GM23248 (cell line): ENCODE data around the gene ROPN1L. TPM values are rescaled to one million over a fixed set of nuclear protein-coding genes. Genes with fewer than 3 reads are reported as not detected.
A peak's percentile ranks its signal among the peaks of the same experiment; 100 is the strongest.

Source experiments
- DNase-seq: peaks from one replicate; pipeline ENCODE4 v3.0.0-alpha.2; 2015
- H2AFZ ChIP-seq: fragments of 200-600 bp; sonication (generic); 2 replicates; pipeline ENCODE4 v1.6.1; 2016; ENCODE audit warnings: antibody characterized with exemption
- H3F3A ChIP-seq: fragments of 200-600 bp; sonication (generic); 2 replicates; pipeline ENCODE4 v1.6.1; 2016; ENCODE audit warnings: mild to moderate bottlenecking, antibody characterized with exemption, mixed run types; ENCODE audit not compliant: insufficient read depth
- H3K27ac ChIP-seq: fragments of 200-600 bp; sonication (generic); 2 replicates; pipeline ENCODE4 v1.5.1; 2016; ENCODE audit warnings: mild to moderate bottlenecking
- H3K27me3 ChIP-seq: fragments of 200-600 bp; sonication (generic); replicated peaks from 2 replicates; pipeline ENCODE4 v1.6.1; 2016; ENCODE audit warnings: mild to moderate bottlenecking; ENCODE audit not compliant: insufficient read depth
- H3K36me3 ChIP-seq: fragments of 200-600 bp; sonication (generic); 2 replicates; pipeline ENCODE4 v1.6.1; 2016; ENCODE audit warnings: low read depth, mild to moderate bottlenecking
- H3K4me1 ChIP-seq: fragments of 200-600 bp; sonication (generic); 2 replicates; pipeline ENCODE4 v1.6.1; 2016; ENCODE audit warnings: mild to moderate bottlenecking; ENCODE audit not compliant: insufficient read depth
- H3K4me2 ChIP-seq: fragments of 200-600 bp; sonication (generic); one replicate; pipeline ENCODE4 v1.6.1; 2016; ENCODE audit warnings: mild to moderate bottlenecking; ENCODE audit not compliant: unreplicated experiment
- H3K4me3 ChIP-seq: fragments of 200-600 bp; sonication (generic); 2 replicates; pipeline ENCODE4 v1.5.1; 2016; ENCODE audit warnings: mild to moderate bottlenecking
- H3K79me2 ChIP-seq: fragments of 200-600 bp; sonication (generic); 2 replicates; pipeline ENCODE4 v1.6.1; 2016; ENCODE audit warnings: mild to moderate bottlenecking; ENCODE audit not compliant: insufficient read depth
- H3K9ac ChIP-seq: fragments of 200-600 bp; sonication (generic); 2 replicates; pipeline ENCODE4 v1.6.1; 2016; ENCODE audit warnings: mild to moderate bottlenecking
- H3K9me2 ChIP-seq: fragments of 200-600 bp; sonication (generic); 2 replicates; pipeline ENCODE4 v1.6.1; 2016; ENCODE audit warnings: mixed run types, mild to moderate bottlenecking, moderate library complexity; ENCODE audit not compliant: insufficient read depth
- H3K9me3 ChIP-seq: fragments of 200-600 bp; sonication (generic); one replicate; pipeline ENCODE4 v1.6.1; 2017; ENCODE audit warnings: low read depth
- H4K20me1 ChIP-seq: fragments of 200-600 bp; sonication (generic); 2 replicates; pipeline ENCODE4 v1.6.0; 2016; ENCODE audit not compliant: insufficient read depth
- EZH2 ChIP-seq: fragments of 200-600 bp; sonication (generic); IDR thresholded peaks from 2 replicates; pipeline ENCODE4 v1.6.1; 2018; ENCODE audit warnings: antibody characterized with exemption, mild to moderate bottlenecking; ENCODE audit not compliant: insufficient read depth, poor library complexity, severe bottlenecking
- EZH2phosphoT487 ChIP-seq: fragments of 200-600 bp; sonication (generic); IDR thresholded peaks from 2 replicates; pipeline ENCODE4 v1.6.1; 2018; ENCODE audit warnings: antibody characterized with exemption, moderate library complexity, mild to moderate bottlenecking, low read depth; ENCODE audit not compliant: insufficient read depth
- WGBS, 2 experiments: methylation state at CpG; one replicate each; pipeline ENCODE4 v1.1.6; 2015 to 2017; ENCODE audit warnings: low lambda C conversion rate in 2 of 2, low coverage in 1 of 2; ENCODE audit errors: missing lambda C conversion rate in 2 of 2; 5-methylcytosine and 5-hydroxymethylcytosine counted together
- in situ Hi-C: fragments of 300-500 bp; cut with MboI; formaldehyde crosslinking; loops from 2 replicates; pipeline ENCODE4 v1.15.0; 2020
- polyA plus RNA-seq: library from polyadenylated mRNA; unstranded; fragments of >200 nt; fragmentation: Nextera tagmentation; extraction: Ambion mirVana; gene quantifications from 2 replicates; pipeline ENCODE4 v1.2.1, GENCODE V29; 2016
- total RNA-seq: library from RNA; depleted of rRNA; stranded (reverse); fragments of >200 nt; shearing (Covaris generic); gene quantifications from 2 replicates; pipeline ENCODE4 v1.2.3, GENCODE V29; 2014

The ROPN1L gene
- total and polyA plus RNA-seq, 2 experiments from 2014 or later: 0.69 to 0.86 TPM

GRCh38 chr5:10470669-10471068 is 29.0 kb downstream of the ROPN1L start:
- Histone ChIP-seq H3F3A (peaks cover 26% of the 10 kb centered on the region), H3K4me2 (no peak overlapping the region), H2AFZ (no peak overlapping the region), H3K27ac (no peak overlapping the region), H3K9ac (no peak overlapping the region), H3K36me3 (no peaks in the 10 kb centered on the region), H4K20me1 (no peaks in the 10 kb centered on the region), H3K4me1 (peaks cover 43% of the 10 kb centered on the region), H3K9me2 (no peaks in the 10 kb centered on the region), H3K9me3 (no peaks in the 10 kb centered on the region), H3K27me3 (no peaks in the 10 kb centered on the region), H3K4me3 (no peak overlapping the region), H3K79me2 (no peaks in the 10 kb centered on the region)
- TF ChIP-seq EZH2phosphoT487: no peak
- no peak for TF ChIP-seq EZH2
- no peak for DNase-seq
- in situ Hi-C loops: no loop called here
- WGBS, 2 experiments: 96 to 97% methylated on average over 10 of the region's 10 CpGs

- TF ChIP-seq EZH2 (no peak), EZH2phosphoT487 (no peak)
- Histone ChIP-seq H3K9me2 (no peaks in the 10 kb centered on the region), H3K27ac (no peak overlapping the region), H3K9ac (no peak overlapping the region), H3F3A (peaks cover 26% of the 10 kb centered on the region), H3K27me3 (no peaks in the 10 kb centered on the region), H3K4me1 (peaks cover 43% of the 10 kb centered on the region), H2AFZ (no peak overlapping the region), H4K20me1 (no peaks in the 10 kb centered on the region), H3K9me3 (no peaks in the 10 kb centered on the region), H3K79me2 (no peaks in the 10 kb centered on the region), H3K36me3 (no peaks in the 10 kb centered on the region), H3K4me2 (peak overlapping the region; percentile 5), H3K4me3 (no peak overlapping the region)
- peak; percentile 65 for DNase-seq
- 90 to 93% methylated on average over 6 of the region's 6 CpGs for WGBS, 2 experiments
- in situ Hi-C loops: no loop called here
Measured at GRCh38 chr5:10471677-10472076, 30.0 kb downstream of the ROPN1L start.

DNA sequence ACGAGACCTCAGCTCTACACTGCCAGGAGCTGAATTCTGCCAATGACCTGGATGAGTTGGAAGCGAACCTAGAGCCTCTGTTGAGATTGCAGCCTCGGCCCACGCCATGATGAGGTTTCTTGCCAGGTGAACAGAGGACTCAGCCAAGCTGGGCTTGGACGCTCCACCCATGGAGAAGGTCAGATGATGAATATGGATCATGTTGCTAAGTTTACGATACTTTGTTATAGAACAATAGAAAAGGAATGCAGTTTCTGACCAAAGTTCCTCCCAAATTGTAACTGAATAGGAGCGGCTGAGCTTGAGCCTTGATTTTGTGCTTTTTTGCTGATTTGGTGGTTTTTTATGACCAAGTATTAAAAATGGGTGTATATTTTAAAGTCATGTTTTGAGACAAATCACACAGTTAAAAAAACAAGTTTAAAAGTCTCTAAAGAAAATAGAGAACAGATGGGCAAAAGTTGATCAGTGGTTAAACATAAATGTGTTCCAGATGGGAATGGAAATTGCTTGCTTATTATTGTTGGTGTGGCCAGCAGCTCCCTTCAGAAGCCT is 32.9 kb downstream of the ROPN1L start:
- H3K4me2 ChIP-seq: peak overlapping the region; percentile 23
- WGBS, 2 experiments: 11 to 18% methylated on average over 7 of the region's 7 CpGs
- no peaks in the 10 kb centered on the region for H4K20me1 ChIP-seq
- H3K9me2 ChIP-seq: no peaks in the 10 kb centered on the region
- TF ChIP-seq EZH2 (no peak), EZH2phosphoT487 (no peak)
- no peaks in the 10 kb centered on the region for H3K79me2 ChIP-seq
- H3K9me3 ChIP-seq: no peaks in the 10 kb centered on the region
- no peaks in the 10 kb centered on the region for H3K36me3 ChIP-seq
- in situ Hi-C loops: no loop called here
- peak; percentile 76 for DNase-seq
- peak overlapping the region; percentile 32 for H3K27ac ChIP-seq
- H3K9ac ChIP-seq: 0 out of 2 replicates have a peak overlapping the region, but pooled peaks have one; percentile 0
- H2AFZ ChIP-seq: no peak overlapping the region
- H3K27me3 ChIP-seq: no peaks in the 10 kb centered on the region
- peaks cover 46% of the 10 kb centered on the region for H3K4me1 ChIP-seq
- peaks cover 22% of the 10 kb centered on the region for H3F3A ChIP-seq
- no peak overlapping the region for H3K4me3 ChIP-seq

DNA sequence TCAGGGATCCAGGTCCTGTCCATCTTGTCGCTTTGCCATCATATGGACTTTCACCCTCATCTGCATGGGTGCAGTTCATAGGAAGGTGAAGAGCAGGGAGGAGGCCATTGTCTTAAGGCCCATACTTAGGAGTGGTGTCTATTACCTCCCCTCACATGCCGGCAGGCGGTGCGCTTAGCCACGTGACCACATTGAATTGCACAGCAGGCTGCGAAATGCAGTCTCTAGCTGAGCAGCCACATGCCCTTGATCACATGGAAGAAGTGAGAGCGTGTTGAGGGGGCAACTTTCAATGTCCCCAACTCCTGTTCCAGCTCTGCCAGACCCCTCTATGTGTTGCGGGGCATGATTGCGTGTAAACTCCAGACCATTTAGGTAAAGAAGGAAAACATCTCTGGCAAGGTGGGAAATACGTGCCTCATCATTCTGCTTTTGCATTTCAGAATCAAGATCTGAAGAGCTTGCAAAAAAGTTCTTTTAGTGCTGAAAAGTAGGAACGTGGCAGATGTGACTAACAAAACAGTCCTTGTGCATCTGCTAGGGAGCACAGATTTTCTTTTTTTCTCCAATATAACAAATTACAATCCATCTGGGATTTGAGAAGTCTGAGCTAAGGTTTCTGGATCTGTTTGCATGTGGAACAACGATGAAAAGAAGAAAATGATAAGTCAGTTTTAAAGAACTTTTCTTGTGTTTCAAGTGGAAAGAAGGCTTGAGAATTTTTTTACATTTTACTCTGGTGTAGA is 34.4 kb downstream of the ROPN1L start:
- in situ Hi-C loops: no loop called here
- no peaks in the 10 kb centered on the region for H4K20me1 ChIP-seq
- H3K4me3 ChIP-seq: no peak overlapping the region
- no peaks in the 10 kb centered on the region for H3K36me3 ChIP-seq
- no peaks in the 10 kb centered on the region for H3K27me3 ChIP-seq
- H3K79me2 ChIP-seq: no peaks in the 10 kb centered on the region
- no peak overlapping the region for H2AFZ ChIP-seq
- no peak for DNase-seq
- H3K9me2 ChIP-seq: no peaks in the 10 kb centered on the region
- peaks cover 41% of the 10 kb centered on the region for H3K4me1 ChIP-seq
- H3F3A ChIP-seq: peaks cover 18% of the 10 kb centered on the region
- H3K4me2 ChIP-seq: no peak overlapping the region
- no peak for TF ChIP-seq EZH2
- WGBS, 2 experiments: 90% methylated on average over 12 of the region's 12 CpGs
- no peaks in the 10 kb centered on the region for H3K9me3 ChIP-seq
- H3K9ac ChIP-seq: no peak overlapping the region
- H3K27ac ChIP-seq: no peak overlapping the region
